DND-41 (cell line): ENCODE results near the gene ZNF621.

Experiments used
- ATAC-seq: fragments of 200-7000 bp; cut with Tn5 transposase; 3 replicates; pipeline ENCODE4 v1.9.1; 2021; ENCODE audit warnings: low read depth; ENCODE audit not compliant: insufficient read depth
- DNase-seq: peaks from one replicate; pipeline ENCODE4 v3.0.0-alpha.2; 2020
- H2AFZ ChIP-seq: 2 replicates; pipeline ENCODE4 v1.6.0; 2012; ENCODE audit warnings: low read depth, low read length
- H3K27ac ChIP-seq: 2 replicates; pipeline ENCODE4 v1.5.1; 2012; ENCODE audit warnings: low read length, inconsistent platforms
- H3K27me3 ChIP-seq: fragments of 200-600 bp; sonication (generic); 2 replicates; pipeline ENCODE4 v1.6.0; 2012; ENCODE audit warnings: low read length, mild to moderate bottlenecking, inconsistent platforms; ENCODE audit not compliant: insufficient read depth, poor library complexity
- H3K36me3 ChIP-seq: 2 replicates; pipeline ENCODE4 v1.5.1; 2012; ENCODE audit warnings: low read length, inconsistent platforms; ENCODE audit not compliant: insufficient read depth
- H3K4me1 ChIP-seq: 2 replicates; pipeline ENCODE4 v1.5.1; 2012; ENCODE audit warnings: mild to moderate bottlenecking, low read length; ENCODE audit not compliant: insufficient read depth
- H3K4me2 ChIP-seq: 2 replicates; pipeline ENCODE4 v1.6.0; 2012; ENCODE audit warnings: mild to moderate bottlenecking, moderate library complexity, low read length, inconsistent platforms; ENCODE audit not compliant: insufficient read depth
- H3K4me3 ChIP-seq, 2 experiments: fragments of 200-600 bp in 1 of 2; shearing (Covaris generic) in 1 of 2; 2 replicates each; pipeline ENCODE4 v1.5.1; 2012 to 2016; ENCODE audit warnings: inconsistent platforms in 2 of 2, low read length in 2 of 2, mild to moderate bottlenecking in 2 of 2, low read depth in 1 of 2, moderate library complexity in 1 of 2
- H3K79me2 ChIP-seq: 2 replicates; pipeline ENCODE4 v1.6.0; 2012; ENCODE audit warnings: low read length, inconsistent platforms; ENCODE audit not compliant: insufficient read depth
- H3K9ac ChIP-seq: 2 replicates; pipeline ENCODE4 v1.6.0; 2012; ENCODE audit warnings: low read depth, mild to moderate bottlenecking, inconsistent platforms, low read length, moderate library complexity
- H3K9me3 ChIP-seq: 2 replicates; pipeline ENCODE4 v1.5.1; 2012; ENCODE audit warnings: low read length, moderate library complexity, mild to moderate bottlenecking, inconsistent platforms; ENCODE audit not compliant: insufficient read depth, severe bottlenecking
- H4K20me1 ChIP-seq: 2 replicates; pipeline ENCODE4 v1.6.0; 2012; ENCODE audit warnings: low read length; ENCODE audit not compliant: insufficient read depth
- EZH2 ChIP-seq: IDR thresholded peaks from 3 replicates; pipeline ENCODE4 v1.6.1; 2012; ENCODE audit warnings: borderline replicate concordance, low read depth, mild to moderate bottlenecking, moderate library complexity, low read length, inconsistent platforms; ENCODE audit not compliant: severe bottlenecking
- TF ChIP-seq, protein P1 (sequence below): IDR thresholded peaks from 2 replicates; pipeline ENCODE4 v1.5.1; 2012; ENCODE audit warnings: borderline replicate concordance, low read length, moderate library complexity, mild to moderate bottlenecking; ENCODE audit not compliant: poor library complexity, severe bottlenecking; ENCODE audit errors: extremely low read depth

The ZNF621 gene

DNA sequence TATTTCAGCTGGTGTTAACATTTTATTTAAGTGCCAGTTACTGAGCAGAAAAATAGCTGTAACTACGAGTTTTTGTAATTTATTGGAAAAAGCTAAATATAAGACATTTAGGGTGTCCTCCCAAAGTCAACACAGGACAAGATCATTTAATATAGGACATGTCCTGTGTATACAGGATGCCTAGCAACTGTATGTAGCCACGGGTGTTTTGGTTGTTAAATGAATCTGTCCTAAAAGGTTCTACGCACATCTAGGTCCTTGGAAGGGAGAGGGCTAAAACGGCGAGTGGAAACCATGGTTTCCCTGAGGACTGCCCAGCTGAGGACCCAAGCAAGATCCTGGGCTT, 565 bp upstream of the ZNF621 start:
- DNase-seq (no peak), ATAC-seq (no peak; the same call in 2 of the 3 replicates)
- Histone ChIP-seq H3K4me1 (peaks cover 27% of the 10 kb centered on the region), H3K79me2 (peaks cover 7% of the 10 kb centered on the region), H2AFZ (peak overlapping the region; percentile 91), H3K9ac (peak overlapping the region; percentile 83), H3K4me3 (peak overlapping the region; percentile 56 to 80; a peak in 3 of 4 replicates), H3K9me3 (no peaks in the 10 kb centered on the region), H3K4me2 (peak overlapping the region; percentile 93), H3K36me3 (peaks cover 10% of the 10 kb centered on the region; the same call in 1 of the 2 replicates), H4K20me1 (no peaks in the 10 kb centered on the region), H3K27ac (peak overlapping the region; percentile 73), H3K27me3 (no peaks in the 10 kb centered on the region)
- TF ChIP-seq, protein P1, sequence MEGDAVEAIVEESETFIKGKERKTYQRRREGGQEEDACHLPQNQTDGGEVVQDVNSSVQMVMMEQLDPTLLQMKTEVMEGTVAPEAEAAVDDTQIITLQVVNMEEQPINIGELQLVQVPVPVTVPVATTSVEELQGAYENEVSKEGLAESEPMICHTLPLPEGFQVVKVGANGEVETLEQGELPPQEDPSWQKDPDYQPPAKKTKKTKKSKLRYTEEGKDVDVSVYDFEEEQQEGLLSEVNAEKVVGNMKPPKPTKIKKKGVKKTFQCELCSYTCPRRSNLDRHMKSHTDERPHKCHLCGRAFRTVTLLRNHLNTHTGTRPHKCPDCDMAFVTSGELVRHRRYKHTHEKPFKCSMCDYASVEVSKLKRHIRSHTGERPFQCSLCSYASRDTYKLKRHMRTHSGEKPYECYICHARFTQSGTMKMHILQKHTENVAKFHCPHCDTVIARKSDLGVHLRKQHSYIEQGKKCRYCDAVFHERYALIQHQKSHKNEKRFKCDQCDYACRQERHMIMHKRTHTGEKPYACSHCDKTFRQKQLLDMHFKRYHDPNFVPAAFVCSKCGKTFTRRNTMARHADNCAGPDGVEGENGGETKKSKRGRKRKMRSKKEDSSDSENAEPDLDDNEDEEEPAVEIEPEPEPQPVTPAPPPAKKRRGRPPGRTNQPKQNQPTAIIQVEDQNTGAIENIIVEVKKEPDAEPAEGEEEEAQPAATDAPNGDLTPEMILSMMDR = no peak
- no peak for TF ChIP-seq EZH2

DNA sequence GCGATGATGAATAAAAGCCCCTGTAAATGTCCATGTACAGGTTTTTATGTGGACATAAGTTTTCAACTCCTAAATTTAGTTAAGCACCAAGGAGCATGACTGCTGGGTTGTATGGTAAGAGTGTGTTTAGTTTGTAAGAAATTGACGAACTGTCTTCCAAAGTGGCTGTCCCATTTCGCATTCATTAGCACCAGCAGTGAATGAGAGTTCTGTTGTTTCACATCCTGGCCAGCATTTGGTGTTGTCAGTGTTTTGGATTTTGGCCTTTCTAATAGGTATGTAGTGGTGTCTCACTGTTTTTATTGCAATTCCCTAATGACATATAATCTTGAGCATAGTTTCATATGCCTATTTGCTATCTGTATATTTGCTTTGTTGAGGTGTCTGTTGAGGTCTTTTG, 3.7 kb downstream of the ZNF621 start:
- peaks cover 49% of the 10 kb centered on the region for H3K36me3 ChIP-seq
- H3K9me3 ChIP-seq = no peaks in the 10 kb centered on the region
- no peak overlapping the region for H3K27ac ChIP-seq
- no peak overlapping the region for H3K9ac ChIP-seq
- H3K4me1 ChIP-seq = peaks cover 27% of the 10 kb centered on the region
- ATAC-seq = no peak
- no peak overlapping the region for H2AFZ ChIP-seq
- H4K20me1 ChIP-seq = no peaks in the 10 kb centered on the region
- TF ChIP-seq, protein P1 = no peak
- TF ChIP-seq EZH2 = no peak
- H3K27me3 ChIP-seq = no peaks in the 10 kb centered on the region
- H3K79me2 ChIP-seq = peaks cover 7% of the 10 kb centered on the region
- no peak overlapping the region for H3K4me3 ChIP-seq
- no peak for DNase-seq
- H3K4me2 ChIP-seq = no peak overlapping the region

DNA sequence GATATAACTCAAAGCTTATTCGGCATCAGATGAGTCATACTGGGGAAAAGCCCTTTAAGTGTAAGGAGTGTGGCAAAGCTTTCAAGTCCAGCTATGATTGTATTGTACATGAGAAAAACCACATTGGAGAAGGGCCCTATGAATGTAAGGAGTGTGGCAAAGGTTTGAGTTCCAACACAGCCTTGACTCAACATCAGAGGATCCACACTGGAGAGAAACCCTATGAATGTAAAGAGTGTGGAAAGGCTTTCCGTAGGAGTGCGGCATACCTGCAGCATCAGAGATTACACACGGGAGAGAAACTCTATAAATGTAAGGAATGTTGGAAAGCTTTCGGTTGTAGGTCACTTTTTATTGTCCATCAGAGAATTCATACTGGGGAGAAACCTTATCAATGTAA, 7.5 kb downstream of the ZNF621 start:
- Histone ChIP-seq H4K20me1 (no peaks in the 10 kb centered on the region), H3K9me3 (no peaks in the 10 kb centered on the region), H3K4me1 (no peaks in the 10 kb centered on the region), H3K27me3 (no peaks in the 10 kb centered on the region), H3K79me2 (no peaks in the 10 kb centered on the region), H3K4me2 (no peak overlapping the region), H3K36me3 (peaks cover 66% of the 10 kb centered on the region), H3K4me3 (no peak overlapping the region), H3K9ac (no peak overlapping the region), H2AFZ (no peak overlapping the region), H3K27ac (no peak overlapping the region)
- DNase-seq (no peak), ATAC-seq (no peak)
- no peak for TF ChIP-seq EZH2
- TF ChIP-seq, protein P1 = no peak

DNA sequence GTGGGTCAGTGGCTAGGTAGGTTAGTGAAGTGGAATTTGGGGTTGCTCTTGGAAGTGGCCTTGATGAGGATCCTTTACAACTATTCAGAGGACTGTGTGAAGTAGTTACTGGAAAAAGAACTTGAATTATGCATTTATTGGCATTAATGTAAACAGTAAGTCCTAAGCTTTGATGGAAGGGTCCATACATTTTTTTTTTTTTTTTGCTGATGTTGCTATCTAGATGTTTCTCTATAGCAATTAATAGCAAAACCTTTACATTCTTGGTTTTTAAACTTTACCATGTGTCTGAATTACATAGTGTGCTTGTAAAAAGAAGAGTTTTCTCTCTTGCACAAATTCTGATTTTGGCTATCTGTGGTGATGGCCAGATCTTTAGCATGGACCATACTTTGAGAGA, 9.5 kb downstream of the ZNF621 start:
- peaks cover 60% of the 10 kb centered on the region for H3K36me3 ChIP-seq
- no peak for ATAC-seq

More for the DNA sequence above, 9.5 kb downstream of the ZNF621 start:
- no peak overlapping the region for H3K9ac ChIP-seq
- no peak for DNase-seq
- no peaks in the 10 kb centered on the region for H4K20me1 ChIP-seq
- H3K27ac ChIP-seq = no peak overlapping the region
- H2AFZ ChIP-seq = no peak overlapping the region
- no peak for TF ChIP-seq EZH2
- TF ChIP-seq, protein P1 = no peak
- no peak overlapping the region for H3K4me2 ChIP-seq
- H3K79me2 ChIP-seq = no peaks in the 10 kb centered on the region
- no peaks in the 10 kb centered on the region for H3K27me3 ChIP-seq
- H3K4me1 ChIP-seq = no peaks in the 10 kb centered on the region
- no peak overlapping the region for H3K4me3 ChIP-seq
- peaks cover 8% of the 10 kb centered on the region for H3K9me3 ChIP-seq
